Suppressor macrophage treated with lipopolysaccharide for 4 hours (primary cell): ENCODE results near the gene ETS1.

Experiments used
- DNase-seq: peaks from one replicate; pipeline ENCODE4 v3.0.0-alpha.2; 2020

The ETS1 gene

GRCh38 chr11:128592454-128592853 is 5.1 kb upstream of the ETS1 start:
- DNase-seq, result no peak

DNA sequence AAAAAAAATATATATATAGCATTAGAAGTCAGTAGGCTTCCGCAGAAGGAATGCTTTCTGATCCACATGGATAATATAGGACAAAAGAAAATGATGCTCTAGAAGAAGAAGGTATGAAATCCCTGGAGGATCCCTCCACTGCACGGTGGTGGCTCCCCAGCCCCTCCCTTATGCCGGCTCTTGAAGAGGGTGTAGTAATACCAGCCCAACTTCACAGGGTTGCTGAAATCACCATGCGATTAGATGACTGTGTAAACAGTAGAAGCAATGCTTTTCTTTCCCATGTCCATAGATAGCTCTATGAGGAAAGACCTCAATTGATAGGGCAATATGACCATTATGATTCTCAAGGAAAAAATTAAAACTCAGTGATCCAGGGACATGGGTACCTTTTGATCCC is 3.2 kb upstream of the ETS1 start:
- no peak for DNase-seq

GRCh38 chr11:128589998-128590397 is 2.6 kb upstream of the ETS1 start:
- DNase-seq, result no peak

DNA sequence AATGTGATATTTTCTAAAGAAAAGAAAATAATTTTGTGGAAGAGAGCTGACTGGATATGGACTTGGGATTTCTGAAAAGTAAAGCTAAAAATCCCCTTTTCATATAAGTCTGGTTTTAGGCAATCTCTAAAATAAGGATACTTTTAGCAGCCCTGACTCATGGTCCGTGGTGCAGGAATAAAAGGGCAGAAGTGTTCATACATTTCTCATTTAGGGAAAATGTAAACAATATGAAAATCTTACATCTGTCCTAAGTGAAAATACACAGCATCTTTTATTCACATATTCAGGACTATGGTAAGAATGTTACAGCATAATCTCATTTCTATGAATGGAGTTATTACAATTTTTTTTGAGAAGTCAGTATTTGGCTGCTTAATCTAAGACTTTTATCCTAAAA is 735 bp upstream of the ETS1 start:
- no peak for DNase-seq

- DNase-seq, result no peak
Observed at GRCh38 chr11:128586689-128587088, 669 bp downstream of the ETS1 start.

DNA sequence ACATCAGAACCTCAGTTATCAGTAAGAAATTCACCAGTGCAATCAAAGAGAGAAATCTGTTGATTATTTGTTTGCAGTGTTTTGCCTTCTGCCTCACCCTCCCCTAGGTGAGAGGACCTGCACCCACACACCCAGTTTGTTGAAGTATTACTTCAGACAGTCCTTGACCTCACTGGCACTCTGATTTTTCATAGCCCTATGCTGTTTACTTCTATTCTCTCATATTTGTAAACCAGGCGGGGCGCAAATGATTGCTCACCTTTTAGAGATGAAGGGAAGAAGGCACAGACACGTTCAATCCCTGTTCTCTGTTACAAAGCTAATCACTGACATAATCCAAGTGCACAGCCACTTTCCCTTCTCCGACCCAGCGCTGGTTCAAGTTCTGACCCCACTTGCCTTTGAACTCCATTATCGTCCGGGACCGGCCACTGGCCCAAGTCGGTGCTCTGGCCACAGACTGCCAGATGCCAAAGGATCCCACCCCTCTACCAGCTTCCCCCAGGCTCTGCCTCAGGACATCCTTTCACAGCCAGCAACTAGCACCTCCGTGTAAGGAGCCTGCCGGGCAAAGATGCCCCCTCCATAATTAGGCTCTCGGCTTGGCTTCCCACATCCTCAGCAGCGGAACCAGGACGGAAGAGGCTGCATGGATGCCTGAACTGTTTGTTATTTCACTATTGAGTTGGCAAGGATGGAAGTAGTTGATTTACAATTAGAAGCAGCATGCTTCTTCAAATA is 1.7 kb downstream of the ETS1 start:
- DNase-seq, result no peak

DNA sequence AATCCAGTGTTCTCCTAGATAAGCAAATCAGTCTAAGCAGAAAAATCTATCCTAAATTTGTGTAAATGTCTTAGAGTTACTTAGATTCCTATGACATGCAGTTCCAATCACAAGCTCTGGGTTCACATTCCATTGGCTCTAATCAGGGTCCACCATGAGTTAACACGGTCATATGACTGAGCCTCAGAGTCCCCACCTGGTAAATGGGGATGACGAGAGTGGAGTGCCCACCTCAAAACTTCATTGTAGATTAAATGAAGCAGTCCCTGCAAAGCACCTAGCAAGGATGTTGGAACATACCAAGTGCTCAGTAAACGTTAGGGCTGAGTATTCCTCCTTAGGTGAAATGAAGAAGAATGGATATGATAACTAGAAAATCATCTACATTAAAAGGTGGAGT is 3.1 kb downstream of the ETS1 start:
- no peak for DNase-seq

- peak; percentile 64 for DNase-seq
Observed at GRCh38 chr11:128582496-128583366, 4.6 kb downstream of the ETS1 start.

DNA sequence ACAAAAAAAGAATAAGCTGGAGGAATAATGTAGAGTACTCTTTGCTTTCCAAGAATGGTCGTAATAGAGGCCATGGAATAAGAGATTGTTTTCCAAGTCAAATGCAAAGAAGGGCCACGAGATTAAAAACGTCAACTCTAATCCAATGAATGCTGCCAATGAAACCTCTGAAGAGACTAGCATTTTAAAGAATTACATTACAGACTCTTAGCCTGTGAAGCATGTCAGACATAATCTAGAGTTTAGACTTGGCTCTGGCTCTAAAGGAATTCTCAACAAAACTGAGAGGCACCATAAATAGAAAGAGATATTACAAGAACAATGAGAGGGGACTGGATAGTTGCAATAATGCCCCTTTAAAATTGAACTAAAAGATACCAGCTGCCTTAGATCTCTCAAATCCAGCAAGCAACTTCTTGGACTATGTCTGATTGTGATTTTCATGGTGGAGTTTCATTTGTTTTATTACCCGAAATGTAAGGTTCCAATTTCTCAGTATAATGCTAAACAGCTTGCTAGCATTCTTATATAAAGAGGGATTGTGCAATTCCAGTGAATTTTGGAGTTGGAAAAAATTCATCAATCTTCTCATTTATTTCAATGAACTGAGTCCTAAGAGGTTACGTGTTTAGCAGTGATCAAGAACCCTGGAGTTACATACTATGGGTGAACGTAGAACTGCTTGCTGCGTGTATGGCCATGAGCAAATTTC is 5.6 kb downstream of the ETS1 start:
- DNase-seq, result no peak

GRCh38 chr11:128580612-128581011 is 6.7 kb downstream of the ETS1 start:
- no peak for DNase-seq

DNA sequence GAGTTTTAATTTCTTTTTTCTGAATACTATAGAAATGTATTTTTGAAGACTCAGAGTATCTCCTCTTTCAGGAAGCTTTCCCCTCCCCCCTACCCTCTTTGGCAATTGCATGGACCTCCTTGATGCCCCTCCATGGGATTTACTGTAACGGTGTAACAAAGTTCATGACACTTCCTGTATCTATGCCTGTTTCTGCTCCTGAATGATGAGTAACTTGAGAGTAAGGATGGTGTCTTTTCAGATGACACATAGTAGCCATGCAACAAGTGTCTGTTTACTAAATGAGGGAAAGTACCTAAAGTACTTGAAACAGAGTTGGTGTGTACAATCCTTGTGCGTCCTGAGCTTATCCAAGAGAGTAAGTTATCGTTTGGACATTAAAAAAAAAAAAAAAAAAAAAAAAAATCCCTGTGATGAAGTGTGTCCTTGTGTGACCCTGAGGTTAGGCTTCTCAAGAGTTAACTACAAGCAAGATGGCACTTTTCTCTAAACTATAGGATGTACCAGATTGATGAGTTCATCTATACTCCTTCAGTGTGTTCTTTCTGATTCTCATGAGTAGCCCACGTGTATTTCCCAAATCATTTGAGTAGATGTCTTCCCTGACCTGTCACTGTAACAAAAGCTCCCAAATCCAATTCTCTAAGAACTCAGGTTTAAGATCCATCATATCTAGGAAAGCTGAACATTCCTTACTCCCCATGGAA is 7.4 kb downstream of the ETS1 start:
- DNase-seq, result peak; percentile 77

GRCh38 chr11:128576555-128576954 is 10.8 kb downstream of the ETS1 start:
- no peak for DNase-seq

DNA sequence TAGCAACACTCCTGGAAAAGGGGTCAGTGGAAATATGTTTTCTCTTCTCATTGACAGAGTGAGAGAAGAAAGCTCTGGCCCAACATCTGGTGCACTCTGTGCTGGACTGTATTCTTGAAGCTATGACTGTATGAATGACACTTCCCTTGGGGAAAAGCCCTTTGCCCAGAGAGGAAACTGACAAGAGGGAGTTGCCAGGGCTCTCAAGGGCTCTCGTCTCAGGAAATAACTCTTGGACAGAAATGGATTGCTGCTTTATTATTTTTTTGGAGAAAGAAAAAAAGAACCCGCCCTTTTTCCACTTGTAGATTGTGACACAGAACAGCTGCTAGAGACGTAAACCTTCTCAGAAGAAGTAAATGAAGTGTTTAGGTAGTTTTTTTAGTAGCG is 11.4 kb downstream of the ETS1 start:
- DNase-seq, result peak; percentile 84

DNA sequence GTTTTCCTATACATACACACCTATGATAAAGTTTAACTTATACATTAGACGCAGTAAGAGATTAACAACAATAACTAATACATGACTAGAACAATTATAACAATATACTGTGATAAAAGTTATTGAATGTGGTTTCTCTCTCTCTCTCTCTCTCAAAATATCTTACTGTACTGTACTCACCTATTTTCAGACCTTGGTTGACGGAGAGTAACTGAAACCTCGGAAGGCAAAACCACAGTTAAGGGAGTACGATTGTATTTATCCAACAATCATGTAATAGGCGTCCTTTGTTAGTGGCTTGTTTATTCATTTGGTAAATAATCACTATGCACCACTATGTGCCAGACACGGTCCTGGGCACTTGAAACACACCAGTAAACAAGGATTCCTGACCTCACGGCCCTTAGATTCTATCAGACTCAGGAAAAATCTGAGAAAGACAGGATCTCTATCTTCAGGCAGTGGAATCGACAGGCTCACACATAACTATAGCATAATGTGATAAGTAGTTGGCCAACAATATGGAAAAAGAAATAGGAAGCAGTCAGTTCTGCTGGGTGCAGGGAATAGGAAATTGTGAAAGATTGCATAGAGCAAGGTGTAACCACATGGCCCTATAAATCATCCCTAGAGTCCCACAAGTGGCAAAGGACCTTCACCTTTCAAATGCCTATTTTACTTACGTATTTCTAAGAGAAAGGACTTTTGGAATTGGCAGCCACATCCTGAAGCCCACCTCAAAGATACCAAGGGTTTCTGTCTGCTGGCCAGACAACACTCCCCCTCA is 12.0 kb downstream of the ETS1 start:
- DNase-seq, result peak; percentile 33

DNA sequence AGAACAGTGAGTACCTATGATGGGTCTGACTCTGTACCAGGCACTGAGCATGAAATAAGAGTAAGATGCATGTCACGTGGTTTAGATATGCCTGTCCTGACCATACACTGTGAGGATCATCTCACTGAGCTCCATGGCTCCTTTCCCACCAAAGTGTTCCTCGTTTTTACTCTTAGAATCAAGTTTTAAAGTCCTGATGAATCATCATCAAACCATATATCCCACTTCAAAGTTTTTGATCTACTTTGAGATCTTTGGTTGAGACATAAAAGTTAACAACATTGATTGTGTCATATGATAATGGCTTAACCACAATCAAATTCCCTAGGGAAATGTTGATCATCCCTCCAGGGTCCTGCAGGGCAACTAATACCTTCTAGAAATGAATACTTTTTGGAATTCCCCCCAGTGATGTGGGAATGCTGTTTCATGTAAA is 12.8 kb downstream of the ETS1 start:
- DNase-seq, result no peak

DNA sequence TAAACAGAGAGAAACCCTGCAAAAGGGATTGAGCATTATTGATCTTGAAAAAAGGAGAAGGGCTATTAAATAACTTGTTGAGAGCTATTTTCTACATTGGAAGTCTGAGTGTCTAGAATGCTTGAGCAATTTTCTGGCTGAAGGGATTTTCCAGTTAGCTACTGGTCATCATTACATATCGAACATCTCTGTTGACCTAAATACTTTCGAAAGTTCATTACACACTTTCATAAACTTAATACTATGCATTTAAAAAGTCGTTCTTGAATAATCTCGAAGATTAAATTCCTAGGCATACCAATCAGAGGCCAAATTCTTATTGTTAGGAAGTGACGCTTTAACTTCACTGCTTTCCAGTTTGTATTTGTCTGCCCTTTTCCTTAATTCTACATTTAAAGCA is 13.7 kb downstream of the ETS1 start:
- DNase-seq, result peak; percentile 39

DNA sequence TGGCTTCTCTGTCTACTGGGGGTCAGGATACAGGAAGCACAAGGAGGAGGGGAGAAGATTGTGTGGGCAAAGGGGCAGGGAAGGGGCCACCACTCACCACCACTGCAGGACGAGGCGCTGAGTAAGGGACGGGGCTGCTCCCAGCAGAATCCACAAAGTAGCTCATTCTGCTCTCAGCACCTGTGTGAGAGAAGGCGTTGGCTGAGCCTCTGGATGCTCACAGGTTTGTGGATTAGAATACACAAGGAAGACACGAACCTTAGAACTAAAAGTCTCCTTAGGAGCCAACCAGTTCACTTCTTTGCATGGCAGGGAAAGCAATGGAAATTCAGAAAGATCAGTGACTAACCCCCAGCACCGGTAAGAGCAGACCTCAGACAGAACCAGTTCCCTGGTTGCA is 14.4 kb downstream of the ETS1 start:
- DNase-seq, result no peak

DNA sequence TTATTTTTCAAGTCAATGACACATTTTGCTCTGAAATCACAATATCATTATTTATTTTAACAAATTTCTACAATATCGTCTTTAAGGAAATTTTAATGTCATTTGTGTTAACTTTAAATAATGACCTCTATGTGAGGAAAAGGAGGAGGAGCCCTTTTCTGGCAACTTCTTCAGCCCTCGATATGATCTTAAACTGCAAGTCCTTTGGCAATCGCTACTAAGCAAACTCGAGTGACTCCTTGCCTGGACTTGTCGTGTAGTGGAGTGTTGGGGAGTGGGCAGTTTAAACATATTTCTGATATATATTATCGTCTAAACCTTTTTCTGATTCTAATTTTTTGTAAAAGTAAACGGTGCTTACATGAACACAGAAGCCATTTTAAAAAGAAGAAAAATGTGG is 16.7 kb downstream of the ETS1 start:
- no peak for DNase-seq

DNA sequence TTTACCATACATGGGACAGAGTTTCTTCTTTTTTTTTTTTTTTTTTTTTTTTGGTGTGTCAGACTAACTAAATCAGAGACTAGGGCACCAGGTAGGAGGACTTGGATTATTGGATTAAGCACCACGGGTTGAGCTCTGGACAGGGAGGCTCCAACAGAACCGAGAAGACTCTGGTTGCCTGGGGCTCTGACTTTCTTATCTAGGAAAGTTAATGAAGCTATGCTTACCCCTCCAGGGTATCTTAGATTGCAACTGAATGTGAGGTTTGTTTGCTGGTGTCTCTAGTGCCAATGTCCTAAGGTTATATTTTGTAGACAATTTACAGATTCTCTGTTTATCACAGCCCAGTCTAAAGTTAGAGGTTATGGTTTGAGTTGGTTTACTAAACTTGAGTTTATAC is 18.1 kb downstream of the ETS1 start:
- DNase-seq, result no peak

DNA sequence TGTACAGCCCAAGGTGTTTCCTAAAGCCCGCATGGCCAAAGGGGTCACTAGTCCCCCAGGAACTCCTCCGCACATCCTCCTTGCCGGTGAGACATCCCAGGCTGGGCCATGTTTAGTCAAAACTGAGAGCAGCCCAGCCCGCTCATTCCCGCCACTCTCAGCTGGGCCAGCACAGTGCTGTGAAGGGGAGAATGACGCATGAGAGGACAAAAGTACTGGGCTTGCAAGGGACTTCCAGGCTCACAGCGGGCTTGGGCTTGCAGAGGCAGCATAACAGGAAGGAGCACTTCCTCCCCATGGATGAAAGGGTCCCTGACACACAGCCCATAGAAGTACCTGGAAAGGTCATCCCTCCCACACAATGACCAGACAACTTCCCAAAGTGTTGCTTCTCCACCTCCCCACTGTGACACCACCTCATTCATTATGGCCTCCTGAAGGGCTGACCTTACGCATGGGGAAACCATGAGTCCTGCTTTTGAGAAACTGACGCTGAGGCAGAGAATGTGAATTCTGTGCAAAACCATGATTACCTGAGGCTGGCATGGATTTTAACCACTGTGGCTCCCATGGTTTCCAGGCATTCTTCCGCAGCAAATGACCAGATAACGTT is 19.1 kb downstream of the ETS1 start:
- DNase-seq, result peak; percentile 56

DNA sequence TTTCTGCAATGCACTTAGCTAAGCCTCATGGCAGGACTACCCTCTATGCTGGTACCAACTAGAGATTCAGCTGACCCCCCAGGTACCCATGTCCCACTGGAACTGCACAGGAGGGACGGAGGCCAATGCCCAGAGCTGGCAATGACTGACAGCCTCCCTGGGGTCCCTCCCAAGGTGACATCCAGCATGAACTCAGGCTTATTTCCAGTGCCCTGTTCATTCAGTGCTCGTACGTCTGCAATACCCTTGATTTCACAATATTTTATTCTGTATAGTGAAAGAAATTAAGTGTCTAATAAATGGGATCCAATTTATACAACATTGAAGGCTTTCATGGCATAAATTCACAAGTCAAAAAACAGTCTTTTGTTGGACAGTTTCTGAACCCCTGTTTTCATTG is 20.2 kb downstream of the ETS1 start:
- DNase-seq, result no peak

GRCh38 chr11:128565881-128566280 is 21.5 kb downstream of the ETS1 start:
- DNase-seq, result peak; percentile 42
